ENCODE results near the gene ARHGEF28.
A peak's percentile ranks its signal among the peaks of the same experiment; 100 is the strongest.

The ARHGEF28 gene

DNA sequence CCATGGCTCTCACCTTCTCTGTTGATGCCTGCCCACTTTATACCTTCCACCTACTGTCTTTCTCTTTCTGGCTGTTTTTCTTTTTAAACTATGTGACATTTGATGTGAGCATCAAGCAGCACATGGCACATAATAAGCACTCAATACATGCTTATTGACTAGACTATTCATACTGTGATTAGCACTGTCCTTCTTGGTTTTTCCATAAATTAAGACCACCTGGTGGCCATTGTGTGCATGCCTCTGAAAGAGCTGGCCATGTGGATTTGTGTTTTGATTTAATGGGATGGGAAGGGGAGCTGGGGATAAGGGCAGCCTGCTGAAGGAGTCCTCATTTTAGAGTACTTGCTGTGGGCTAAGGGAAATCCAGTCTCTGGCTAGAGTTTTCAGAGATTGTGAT, 79.4 kb downstream of the ARHGEF28 start:
- TF ChIP-seq, protein P1, sequence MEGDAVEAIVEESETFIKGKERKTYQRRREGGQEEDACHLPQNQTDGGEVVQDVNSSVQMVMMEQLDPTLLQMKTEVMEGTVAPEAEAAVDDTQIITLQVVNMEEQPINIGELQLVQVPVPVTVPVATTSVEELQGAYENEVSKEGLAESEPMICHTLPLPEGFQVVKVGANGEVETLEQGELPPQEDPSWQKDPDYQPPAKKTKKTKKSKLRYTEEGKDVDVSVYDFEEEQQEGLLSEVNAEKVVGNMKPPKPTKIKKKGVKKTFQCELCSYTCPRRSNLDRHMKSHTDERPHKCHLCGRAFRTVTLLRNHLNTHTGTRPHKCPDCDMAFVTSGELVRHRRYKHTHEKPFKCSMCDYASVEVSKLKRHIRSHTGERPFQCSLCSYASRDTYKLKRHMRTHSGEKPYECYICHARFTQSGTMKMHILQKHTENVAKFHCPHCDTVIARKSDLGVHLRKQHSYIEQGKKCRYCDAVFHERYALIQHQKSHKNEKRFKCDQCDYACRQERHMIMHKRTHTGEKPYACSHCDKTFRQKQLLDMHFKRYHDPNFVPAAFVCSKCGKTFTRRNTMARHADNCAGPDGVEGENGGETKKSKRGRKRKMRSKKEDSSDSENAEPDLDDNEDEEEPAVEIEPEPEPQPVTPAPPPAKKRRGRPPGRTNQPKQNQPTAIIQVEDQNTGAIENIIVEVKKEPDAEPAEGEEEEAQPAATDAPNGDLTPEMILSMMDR (conservative IDR thresholded peaks at IDR 0.05; ENCODE audit: low read depth, low read length) = peak; percentile 8
- no peak for DNase-seq (ENCODE audit: low read depth)
- H3K4me3 ChIP-seq (ENCODE audit: low read depth, low read length) = no peak overlapping the region

DNA sequence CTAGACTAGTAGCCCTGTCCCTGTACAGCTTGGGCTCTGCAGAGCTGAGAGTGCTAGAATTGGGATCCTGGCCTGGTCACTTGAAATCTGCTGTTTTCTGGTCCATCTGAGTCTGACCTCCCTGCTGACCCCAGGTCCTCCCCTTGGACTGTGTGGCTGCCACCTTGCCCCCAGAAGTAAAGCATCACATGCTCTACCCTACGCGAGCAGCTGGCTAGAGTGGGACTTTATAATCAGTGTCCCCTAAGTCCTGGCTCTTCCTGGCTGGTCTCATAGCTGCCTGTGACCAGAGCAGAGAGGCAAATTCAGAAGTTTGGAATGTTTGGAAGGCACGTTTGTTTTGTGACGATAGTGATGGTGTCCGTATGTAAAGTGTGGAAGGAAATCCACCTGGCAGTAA, 81.0 kb downstream of the ARHGEF28 start:
- H3K4me3 ChIP-seq (ENCODE audit: low read depth, low read length) = no peak overlapping the region
- DNase-seq (ENCODE audit: low read depth) = no peak
- TF ChIP-seq, protein P1 (conservative IDR thresholded peaks at IDR 0.05; ENCODE audit: low read depth, low read length) = no peak

DNA sequence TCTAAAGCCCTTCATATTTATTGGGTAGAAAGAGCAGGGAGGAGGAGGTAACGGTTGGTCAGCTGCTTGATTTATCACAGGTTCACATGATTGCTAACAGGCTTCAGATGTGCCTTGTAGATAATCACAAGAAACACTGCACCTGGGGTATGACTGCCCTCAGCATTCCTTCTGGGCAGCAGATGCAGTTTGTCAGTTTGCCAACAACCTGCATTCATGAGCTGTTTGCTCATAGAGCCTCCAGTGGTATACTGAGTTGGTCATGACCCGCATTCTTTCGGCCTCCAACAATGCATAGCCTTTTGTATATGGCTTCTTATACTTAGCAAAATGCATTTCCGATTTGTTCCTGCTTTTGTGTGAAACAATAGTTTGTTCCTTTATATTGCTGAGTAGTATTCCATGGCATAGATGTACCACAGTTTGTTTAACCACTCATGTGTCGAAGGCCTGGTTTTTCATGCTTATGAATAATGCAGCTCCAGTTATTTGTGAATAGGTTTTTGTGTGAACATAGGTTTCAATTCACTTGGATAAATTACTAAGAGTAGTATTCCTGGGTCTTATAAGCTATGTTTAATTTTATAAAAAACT, 83.6 kb downstream of the ARHGEF28 start:
- DNase-seq (ENCODE audit: low read depth) = peak; percentile 61
- TF ChIP-seq, protein P1 (conservative IDR thresholded peaks at IDR 0.05; ENCODE audit: low read depth, low read length) = no peak

DNA sequence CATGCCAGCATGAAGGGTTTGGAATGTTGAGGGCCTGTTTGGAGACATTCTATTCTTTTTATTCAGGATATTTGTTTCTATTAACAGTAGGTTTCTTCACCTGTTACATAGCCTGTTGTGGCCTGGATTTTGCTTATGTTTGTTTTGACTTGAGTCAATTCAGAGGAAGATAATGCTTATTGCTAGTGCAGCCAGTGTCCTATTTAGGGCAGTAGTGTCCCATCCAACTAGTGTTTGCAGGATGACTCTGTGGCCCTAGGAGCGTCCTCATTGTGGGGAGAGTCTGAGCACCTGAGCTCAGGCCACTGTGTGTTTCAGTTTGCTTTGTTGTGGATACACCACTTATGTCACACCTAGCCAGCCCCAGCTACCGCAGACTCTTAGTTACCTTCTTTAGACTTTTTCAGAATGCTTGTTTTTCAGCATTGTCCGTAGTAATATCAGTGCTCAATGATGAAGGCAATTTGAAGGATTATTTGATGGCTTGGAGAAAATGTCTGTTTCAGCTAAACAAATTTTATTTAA, 90.3 kb downstream of the ARHGEF28 start:
- TF ChIP-seq, protein P1 (conservative IDR thresholded peaks at IDR 0.05; ENCODE audit: low read depth, low read length) = no peak
- H3K4me3 ChIP-seq (ENCODE audit: low read depth, low read length) = no peak overlapping the region
- no peak for DNase-seq (ENCODE audit: low read depth)

More for the DNA sequence above, 83.6 kb downstream of the ARHGEF28 start:
- no peak overlapping the region for H3K4me3 ChIP-seq (ENCODE audit: low read depth, low read length)

DNA sequence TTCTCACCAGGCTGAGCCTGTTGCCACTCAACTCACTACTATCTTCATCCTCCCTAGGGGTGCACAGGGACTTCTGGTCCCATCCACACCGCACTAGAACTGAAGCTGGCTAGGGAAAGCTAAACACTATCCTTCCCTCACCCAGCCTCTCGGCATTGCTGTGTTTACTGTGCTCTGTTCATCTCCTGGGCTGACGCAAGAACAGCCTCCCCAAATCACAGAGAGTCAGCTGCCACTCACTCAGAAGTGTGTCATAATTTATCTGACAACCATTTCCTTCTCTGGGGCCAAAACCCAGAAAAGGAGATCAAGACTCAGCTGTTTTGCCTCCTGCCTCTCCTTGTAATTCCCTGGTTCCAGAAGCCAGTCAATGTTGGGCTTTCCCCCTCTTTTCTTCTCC, 92.8 kb downstream of the ARHGEF28 start:
- TF ChIP-seq, protein P1 (conservative IDR thresholded peaks at IDR 0.05; ENCODE audit: low read depth, low read length) = no peak
- no peak overlapping the region for H3K4me3 ChIP-seq (ENCODE audit: low read depth, low read length)
- DNase-seq (ENCODE audit: low read depth) = no peak

DNA sequence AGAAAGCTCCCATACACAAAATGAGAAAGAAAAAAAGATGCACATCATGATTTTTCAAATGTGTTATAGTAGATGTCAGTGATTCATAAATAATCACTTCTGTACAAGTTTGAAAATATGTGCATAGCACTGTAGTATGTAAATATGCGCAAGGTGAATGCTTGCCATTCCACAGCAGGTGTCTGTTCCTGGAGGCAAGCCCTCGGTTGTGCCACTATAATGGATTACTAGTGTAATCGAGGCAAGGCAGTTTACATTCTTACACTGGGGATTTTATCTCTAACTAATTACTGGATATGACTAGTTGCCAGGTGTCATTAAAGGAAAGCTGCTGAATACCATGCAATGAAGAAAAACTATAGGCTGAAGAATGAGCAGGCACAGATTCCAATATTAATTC, 93.6 kb downstream of the ARHGEF28 start:
- no peak for DNase-seq (ENCODE audit: low read depth)
- TF ChIP-seq, protein P1 (conservative IDR thresholded peaks at IDR 0.05; ENCODE audit: low read depth, low read length) = no peak
- H3K4me3 ChIP-seq (ENCODE audit: low read depth, low read length) = no peak overlapping the region

DNA sequence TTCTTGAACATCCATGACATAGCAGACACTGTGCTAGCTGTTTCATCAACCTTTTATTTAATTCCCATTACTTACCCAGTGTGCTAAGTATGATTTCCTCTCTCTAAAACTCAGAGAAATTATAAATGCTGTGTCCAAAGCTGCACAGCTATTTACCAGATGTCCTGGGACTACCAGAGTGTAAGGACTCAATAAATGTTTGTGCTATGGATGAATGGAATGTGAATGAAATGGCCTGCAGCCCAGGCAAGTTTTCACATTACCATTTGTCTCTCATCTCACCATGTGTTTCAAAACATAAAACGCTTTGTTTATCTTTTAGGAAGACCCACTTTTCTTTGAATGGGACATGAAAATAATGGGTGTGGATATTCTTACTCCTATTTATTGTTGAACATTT, 96.2 kb downstream of the ARHGEF28 start:
- H3K4me3 ChIP-seq (ENCODE audit: low read depth, low read length) = no peak overlapping the region
- peak; percentile 70 for DNase-seq (ENCODE audit: low read depth)
- TF ChIP-seq, protein P1 (conservative IDR thresholded peaks at IDR 0.05; ENCODE audit: low read depth, low read length) = no peak
